K562 (cell line): ENCODE data around the gene IL6R. TPM values are rescaled to one million over a fixed set of nuclear protein-coding genes. Genes with fewer than 3 reads are reported as not detected.

Experiments
- ATAC-seq: fragments of 200-7000 bp; cut with Tn5 transposase; 3 replicates; pipeline ENCODE4 v1.9.1; 2020; ENCODE audit warnings: moderate library complexity
- BruUV-seq: library from RNA; stranded (reverse); fragments of 400-500 nt; replicated peaks from 2 replicates; lab custom pipeline; 2021; lab: Mats Ljungman, UMichigan
- CTCF ChIA-PET: fragments of 300-600 bp; formaldehyde crosslinking; extraction: SDS; loops from one replicate; lab custom pipeline; 2021; ENCODE audit warnings: low intra/inter-chr PET ratio; lab: Yijun Ruan, JAX
- POLR2A ChIA-PET: fragments of 300-600, 350-650 bp; sonication (Branson Sonifier 250); formaldehyde crosslinking; extraction: SDS; loops from one replicate; lab custom pipeline; 2021; ENCODE audit warnings: antibody characterized with exemption, inconsistent platforms; lab: Yijun Ruan, JAX
- DNase-seq, 4 experiments: peaks; one replicate each; pipeline versions ENCODE4 v3.0.0 to v3.0.0-alpha.2; 2011 to 2018; ENCODE audit warnings: low spot score in 3 of 4, mixed read lengths in 3 of 4; ENCODE audit errors: extremely low read depth in 1 of 4
- FAIRE-seq: peaks from 2 replicates; lab custom pipeline; 2011; peaks lifted over from hg19 to GRCh38; lab: Jason Lieb, UNC
- H2AFZ ChIP-seq: 2 replicates; pipeline ENCODE4 v1.6.0; 2011; ENCODE audit warnings: low read depth, low read length, control low read depth, inconsistent platforms
- H3K27ac ChIP-seq: fragments of 200-600 bp; 3 replicates; pipeline ENCODE4 v1.8.0; 2011; ENCODE audit warnings: low read depth, mild to moderate bottlenecking, control low read depth, inconsistent platforms, low read length, moderate library complexity, mixed read lengths; ENCODE audit errors: extremely low read depth
- H3K27me3 ChIP-seq, 2 experiments: fragments of 300-600 bp in 1 of 2; 2 replicates in 1 of 2; 3 replicates in 1 of 2; pipeline versions ENCODE4 v1.6.0 to v1.8.0; 2011; ENCODE audit warnings: inconsistent platforms in 2 of 2, low read length in 2 of 2, mild to moderate bottlenecking in 1 of 2, mixed read lengths in 1 of 2, moderate library complexity in 1 of 2; ENCODE audit not compliant: control insufficient read depth in 2 of 2, insufficient read depth in 2 of 2
- H3K36me3 ChIP-seq: fragments of 300-600 bp; 3 replicates; pipeline ENCODE4 v1.8.0; 2011; ENCODE audit warnings: mild to moderate bottlenecking, low read length, inconsistent platforms; ENCODE audit not compliant: control insufficient read depth, insufficient read depth
- H3K4me1 ChIP-seq, 2 experiments: fragments of 200-600 bp in 1 of 2; replicated peaks in 1 of 2; 2 replicates in 1 of 2; 3 replicates in 1 of 2; pipeline versions ENCODE4 v1.5.1 to v1.8.0; 2011; ENCODE audit warnings: inconsistent platforms in 2 of 2, low read length in 2 of 2, mild to moderate bottlenecking in 1 of 2, mixed read lengths in 1 of 2, moderate library complexity in 1 of 2; ENCODE audit not compliant: control insufficient read depth in 2 of 2, insufficient read depth in 2 of 2
- H3K4me2 ChIP-seq: 2 replicates; pipeline ENCODE4 v1.6.1; 2011; ENCODE audit warnings: low read length, control low read depth, inconsistent platforms, mixed read lengths; ENCODE audit not compliant: insufficient read depth
- H3K4me3 ChIP-seq: fragments of 200-600 bp; sonication (generic), shearing (Covaris generic); 2 replicates; pipeline ENCODE4 v1.5.1; 2016; ENCODE audit warnings: control low read depth, inconsistent platforms
- H3K79me2 ChIP-seq: fragments of 200-600 bp; 3 replicates; pipeline ENCODE4 v1.8.0; 2011; ENCODE audit warnings: low read length, inconsistent platforms; ENCODE audit not compliant: control insufficient read depth, insufficient read depth
- H3K9ac ChIP-seq, 2 experiments: 2 replicates each; pipeline versions ENCODE4 v1.6.0 to v1.6.1; 2011; ENCODE audit warnings: low read depth in 2 of 2, low read length in 2 of 2, control low read depth in 1 of 2, inconsistent platforms in 1 of 2, mild to moderate bottlenecking in 1 of 2, mixed read lengths in 1 of 2; ENCODE audit not compliant: insufficient read depth in 1 of 2
- H3K9me1 ChIP-seq: one replicate; pipeline ENCODE4 v1.6.0; 2011; ENCODE audit warnings: inconsistent platforms, mild to moderate bottlenecking, low read length, moderate library complexity; ENCODE audit not compliant: control insufficient read depth, insufficient read depth
- H3K9me3 ChIP-seq: replicated peaks from 2 replicates; pipeline ENCODE4 v1.5.1; 2011; ENCODE audit warnings: low read depth, low read length, inconsistent platforms; ENCODE audit not compliant: control insufficient read depth, insufficient read depth
- H4K20me1 ChIP-seq: replicated peaks from 2 replicates; pipeline ENCODE4 v1.6.1; 2011; ENCODE audit warnings: low read length, inconsistent platforms, mixed read lengths; ENCODE audit not compliant: control insufficient read depth, insufficient read depth
- CBFA2T3 ChIP-seq: fragments of 450-650 bp; IDR thresholded peaks from 2 replicates; pipeline ENCODE4 v1.6.1; 2017
- COPS2 ChIP-seq: fragments of 450-650 bp; conservative IDR thresholded peaks from 2 replicates; pipeline ENCODE4 v1.6.1; 2016; ENCODE audit warnings: mild to moderate bottlenecking, moderate library complexity
- ETV1 ChIP-seq: fragments of 450-650 bp; conservative IDR thresholded peaks from 2 replicates; pipeline ENCODE4 v1.6.1; 2016; ENCODE audit warnings: missing genetic modification characterization, control low read depth, low read depth, missing compliant biosample characterization
- ETV6 ChIP-seq, 3 experiments: fragments of 150-350 bp in 1 of 3; sonication (generic) in 1 of 3; formaldehyde crosslinking in 1 of 3; IDR thresholded peaks; 2 replicates each; pipeline versions ENCODE4 v1.6.1 to v1.8.0; 2014 to 2022; ENCODE audit warnings: borderline replicate concordance in 2 of 3, low read depth in 2 of 3, antibody characterized with exemption in 1 of 3, low read length in 1 of 3, mild to moderate bottlenecking in 1 of 3, missing genetic modification reagents in 1 of 3
- FOXJ3 ChIP-seq: sonication (generic); formaldehyde crosslinking; IDR thresholded peaks from 2 replicates; pipeline ENCODE4 v1.4.0; 2020; ENCODE audit warnings: mild to moderate bottlenecking, missing genetic modification reagents
- HNRNPK ChIP-seq: fragments of 200-400 bp; formaldehyde crosslinking; IDR thresholded peaks from one replicate; pipeline ENCODE4 v1.6.1; 2018; ENCODE audit warnings: mild to moderate bottlenecking, low read depth, low read length; ENCODE audit not compliant: poor library complexity, severe bottlenecking
- JUND ChIP-seq, 2 experiments: IDR thresholded peaks; 2 replicates in 1 of 2; 3 replicates in 1 of 2; pipeline ENCODE4 v1.6.1; 2011; ENCODE audit warnings: borderline replicate concordance in 2 of 2, low read depth in 2 of 2, low read length in 2 of 2, improper control_type of control experiment in 1 of 2, missing biosample characterization in 1 of 2, missing genetic modification characterization in 1 of 2, missing genetic modification reagents in 1 of 2
- PCBP1 ChIP-seq: fragments of 200-400 bp; formaldehyde crosslinking; IDR thresholded peaks from 2 replicates; pipeline ENCODE4 v1.6.1; 2018; ENCODE audit warnings: mild to moderate bottlenecking, low read depth, low read length; ENCODE audit not compliant: poor library complexity, severe bottlenecking
- POLR2AphosphoS5 ChIP-seq: IDR thresholded peaks from 2 replicates; pipeline ENCODE4 v1.6.1; 2011; ENCODE audit warnings: mild to moderate bottlenecking, low read depth, low read length, moderate library complexity; ENCODE audit not compliant: control insufficient read depth, insufficient read depth
- RAD21 ChIP-seq, 2 experiments: fragments of 250-450 bp in 1 of 2; fragments of 450-650 bp in 1 of 2; sonication (Bioruptor Pico) in 1 of 2; formaldehyde crosslinking in 1 of 2; IDR thresholded peaks in 1 of 2; conservative IDR thresholded peaks in 1 of 2; 2 replicates each; pipeline versions ENCODE4 v1.4.0 to v1.8.0; 2020 to 2022; ENCODE audit warnings: mild to moderate bottlenecking in 2 of 2, moderate library complexity in 1 of 2
- TEAD4 ChIP-seq, 2 experiments: sonication (generic) in 1 of 2; formaldehyde crosslinking in 1 of 2; IDR thresholded peaks; 2 replicates each; pipeline versions ENCODE4 v1.6.1 to v1.8.0; 2012 to 2022; ENCODE audit warnings: borderline replicate concordance in 1 of 2, inconsistent platforms in 1 of 2, low read length in 1 of 2, mild to moderate bottlenecking in 1 of 2, missing genetic modification reagents in 1 of 2
- ZNF124 ChIP-seq: sonication (generic); formaldehyde crosslinking; IDR thresholded peaks from 2 replicates; pipeline ENCODE4 v1.8.1; 2022; ENCODE audit warnings: missing genetic modification reagents
- ZNF197 ChIP-seq: fragments of 200-800 bp; sonication (Bioruptor generic); IDR thresholded peaks from 2 replicates; pipeline ENCODE4 v1.6.1; 2016; ENCODE audit warnings: low read depth, missing genetic modification characterization, missing compliant biosample characterization
- WGBS: fragments of 100-300 bp; shearing (Covaris generic); methylation state at CpG from one replicate; pipeline ENCODE4 v1.1.6; 2016; ENCODE audit warnings: low coverage, mixed read lengths; ENCODE audit not compliant: insufficient coverage; ENCODE audit errors: missing lambda C conversion rate; 5-methylcytosine and 5-hydroxymethylcytosine counted together
- in situ Hi-C: fragments of 300-500 bp; cut with MboI; formaldehyde crosslinking; loops from 4 replicates; pipeline ENCODE4 v1.15.0; 2018; ENCODE audit warnings: inconsistent platforms, mixed read lengths
- intact Hi-C: fragments of 100-400 bp; cut with micrococcal nuclease; formaldehyde crosslinking; loops from 2 replicates; pipeline ENCODE4 v1.14.2; 2022
- polyA plus RNA-seq, 8 experiments: library from polyadenylated mRNA; depleted of rRNA in 4 of 8; stranded (reverse) in 5 of 8; unstranded in 3 of 8; fragments of >200 nt; fragmentation: Nextera tagmentation in 2 of 8; fragmentation: Illumina TruSeq in 1 of 8; extraction: Ambion mirVana in 2 of 8; extraction: Trizol in 1 of 8; gene quantifications; 2 replicates each; pipeline versions ENCODE4 v1.2.1 to v1.2.3, GENCODE V29; 2011 to 2014; ENCODE audit warnings: inconsistent platforms in 1 of 8, missing spikeins in 1 of 8
- total RNA-seq, 7 experiments: library from RNA; depleted of rRNA in 6 of 7; stranded (reverse); fragments of >200 nt in 6 of 7; fragmentation: Illumina TruSeq in 2 of 7; extraction: Trizol in 2 of 7; gene quantifications; 2 replicates each; pipeline versions ENCODE4 v1.2.1 to v1.2.3, GENCODE V29; 2011 to 2021; ENCODE audit warnings: low replicate concordance in 1 of 7
- TF ChIP-seq, protein P1 (sequence below): fragments of 450-650 bp; formaldehyde crosslinking; IDR thresholded peaks from 2 replicates; pipeline ENCODE4 v1.4.0; 2020; ENCODE audit warnings: mild to moderate bottlenecking, moderate library complexity
- TF ChIP-seq, protein P2 (sequence below), 3 experiments: fragments of 200-800 bp in 1 of 3; fragments of 250-450 bp in 1 of 3; fragments of 450-650 bp in 1 of 3; sonication (Bioruptor Pico) in 1 of 3; sonication (Bioruptor generic) in 1 of 3; formaldehyde crosslinking in 1 of 3; IDR thresholded peaks; 2 replicates each; pipeline versions ENCODE4 v1.6.1 to v1.8.0; 2016 to 2022; ENCODE audit warnings: mild to moderate bottlenecking in 2 of 3, missing genetic modification characterization in 2 of 3, missing compliant biosample characterization in 1 of 3, moderate library complexity in 1 of 3

IL6R gene
- total and polyA plus RNA-seq, 9 of the 15 experiments (the other 6 are each of a cell fraction or from before 2014, with no cell fraction given), result 0.05 to 1.1 (median 0.11) TPM; not detected in 2

DNA sequence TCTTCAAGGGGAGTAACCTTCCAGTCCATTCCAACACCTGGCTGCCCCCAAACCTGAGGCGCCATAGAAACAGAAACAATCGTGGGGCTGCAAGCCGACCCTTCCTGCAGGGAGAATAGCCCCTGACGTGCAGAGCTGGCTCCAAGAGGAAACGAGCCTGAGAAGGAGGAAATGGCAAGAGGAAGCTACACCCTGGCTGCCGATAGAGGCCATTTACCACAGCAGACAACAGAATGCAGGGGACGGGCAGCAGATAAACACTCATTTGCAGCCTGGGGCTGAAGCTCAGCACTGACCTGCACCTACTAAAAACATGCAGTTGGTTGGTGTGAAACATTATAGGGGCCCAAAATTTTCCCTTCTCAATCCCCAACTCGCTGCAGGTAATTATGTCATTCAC, 88.1 kb downstream of the IL6R start:
- intact Hi-C loops (no loop called here), in situ Hi-C loops (no loop called here)
- CTCF ChIA-PET, result no interaction called here
- Histone ChIP-seq H3K9ac (no peak overlapping the region; a peak in 1 of 4 replicates), H3K9me3 (no peaks in the 10 kb centered on the region), H2AFZ (peak overlapping the region; percentile 70), H3K27ac (no peak overlapping the region), H3K27me3 (no peaks in the 10 kb centered on the region), H3K79me2 (no peaks in the 10 kb centered on the region), H3K9me1 (peaks cover 3% of the 10 kb centered on the region), H3K4me3 (no peak overlapping the region), H4K20me1 (no peaks in the 10 kb centered on the region), H3K36me3 (no peaks in the 10 kb centered on the region), H3K4me2 (peak overlapping the region; percentile 10; the same call in 1 of the 2 replicates), H3K4me1 (peaks cover 14 to 39% of the 10 kb centered on the region in 2 experiments)
- WGBS, result 4% methylated on average over 8 of the region's 8 CpGs
- no peak for FAIRE-seq
- peak in 2 of 4 experiments; percentile 22 to 44 for DNase-seq
- no TSS peak for BruUV-seq
- peak; percentile 63 for ATAC-seq
- POLR2A ChIA-PET, result interaction anchor here (0.9 kb wide), 1 partner anchor 41 kb away, joined by 4 read pairs; no protein-coding TSS in a partner anchor
- peak; percentile 88 to 96; a peak in 3 of 4 replicates for TF ChIP-seq ETV6 (IDR thresholded peaks at IDR 0.05; ENCODE audit: borderline replicate concordance in 1 of 2, low read depth in 2 of 2, low read length in 1 of 2)
- no peak for TF ChIP-seq ETV6 (CRISPR knock-in tag; IDR thresholded peaks at IDR 0.05; ENCODE audit: borderline replicate concordance)
- no peak for TF ChIP-seq HNRNPK
- no peak for TF ChIP-seq ZNF124 (CRISPR knock-in tag)
- TF ChIP-seq, protein P1, sequence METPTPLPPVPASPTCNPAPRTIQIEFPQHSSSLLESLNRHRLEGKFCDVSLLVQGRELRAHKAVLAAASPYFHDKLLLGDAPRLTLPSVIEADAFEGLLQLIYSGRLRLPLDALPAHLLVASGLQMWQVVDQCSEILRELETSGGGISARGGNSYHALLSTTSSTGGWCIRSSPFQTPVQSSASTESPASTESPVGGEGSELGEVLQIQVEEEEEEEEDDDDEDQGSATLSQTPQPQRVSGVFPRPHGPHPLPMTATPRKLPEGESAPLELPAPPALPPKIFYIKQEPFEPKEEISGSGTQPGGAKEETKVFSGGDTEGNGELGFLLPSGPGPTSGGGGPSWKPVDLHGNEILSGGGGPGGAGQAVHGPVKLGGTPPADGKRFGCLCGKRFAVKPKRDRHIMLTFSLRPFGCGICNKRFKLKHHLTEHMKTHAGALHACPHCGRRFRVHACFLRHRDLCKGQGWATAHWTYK, result 0 out of 2 replicates have a peak, but pooled peaks have one; percentile 13
- TF ChIP-seq RAD21 (CRISPR knock-in tag; conservative IDR thresholded peaks at IDR 0.05 in 1 of 2, IDR thresholded peaks at IDR 0.05 in 1 of 2), result no peak
- no peak for TF ChIP-seq TEAD4 (IDR thresholded peaks at IDR 0.05; ENCODE audit: low read length)
- no peak for TF ChIP-seq TEAD4 (CRISPR knock-in tag; IDR thresholded peaks at IDR 0.05; ENCODE audit: borderline replicate concordance)
- TF ChIP-seq, protein P2, sequence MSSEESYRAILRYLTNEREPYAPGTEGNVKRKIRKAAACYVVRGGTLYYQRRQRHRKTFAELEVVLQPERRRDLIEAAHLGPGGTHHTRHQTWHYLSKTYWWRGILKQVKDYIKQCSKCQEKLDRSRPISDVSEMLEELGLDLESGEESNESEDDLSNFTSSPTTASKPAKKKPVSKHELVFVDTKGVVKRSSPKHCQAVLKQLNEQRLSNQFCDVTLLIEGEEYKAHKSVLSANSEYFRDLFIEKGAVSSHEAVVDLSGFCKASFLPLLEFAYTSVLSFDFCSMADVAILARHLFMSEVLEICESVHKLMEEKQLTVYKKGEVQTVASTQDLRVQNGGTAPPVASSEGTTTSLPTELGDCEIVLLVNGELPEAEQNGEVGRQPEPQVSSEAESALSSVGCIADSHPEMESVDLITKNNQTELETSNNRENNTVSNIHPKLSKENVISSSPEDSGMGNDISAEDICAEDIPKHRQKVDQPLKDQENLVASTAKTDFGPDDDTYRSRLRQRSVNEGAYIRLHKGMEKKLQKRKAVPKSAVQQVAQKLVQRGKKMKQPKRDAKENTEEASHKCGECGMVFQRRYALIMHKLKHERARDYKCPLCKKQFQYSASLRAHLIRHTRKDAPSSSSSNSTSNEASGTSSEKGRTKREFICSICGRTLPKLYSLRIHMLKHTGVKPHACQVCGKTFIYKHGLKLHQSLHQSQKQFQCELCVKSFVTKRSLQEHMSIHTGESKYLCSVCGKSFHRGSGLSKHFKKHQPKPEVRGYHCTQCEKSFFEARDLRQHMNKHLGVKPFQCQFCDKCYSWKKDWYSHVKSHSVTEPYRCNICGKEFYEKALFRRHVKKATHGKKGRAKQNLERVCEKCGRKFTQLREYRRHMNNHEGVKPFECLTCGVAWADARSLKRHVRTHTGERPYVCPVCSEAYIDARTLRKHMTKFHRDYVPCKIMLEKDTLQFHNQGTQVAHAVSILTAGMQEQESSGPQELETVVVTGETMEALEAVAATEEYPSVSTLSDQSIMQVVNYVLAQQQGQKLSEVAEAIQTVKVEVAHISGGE (CRISPR knock-in tag; IDR thresholded peaks at IDR 0.05), result 0 out of 6 replicates have a peak, but pooled peaks of 1 of the 3 experiments have one; percentile 16
- TF ChIP-seq PCBP1, result no peak
- TF ChIP-seq ZNF197 (CRISPR knock-in tag), result no peak
- TF ChIP-seq JUND (IDR thresholded peaks at IDR 0.05; ENCODE audit: borderline replicate concordance, low read depth, low read length), result no peak
- 0 out of 3 replicates have a peak, but pooled peaks have one; percentile 16 for TF ChIP-seq JUND (tag; IDR thresholded peaks at IDR 0.05; ENCODE audit: borderline replicate concordance, low read depth, low read length)
- TF ChIP-seq CBFA2T3, result peak; percentile 18; the same call in 1 of the 2 replicates
- no peak for TF ChIP-seq COPS2
- no peak for TF ChIP-seq POLR2AphosphoS5
- no peak for TF ChIP-seq FOXJ3 (CRISPR knock-in tag)
- TF ChIP-seq ETV1 (tag), result 0 out of 2 replicates have a peak, but pooled peaks have one; percentile 23
